H9 (cell line): ENCODE results near the gene UMOD. TPM values are rescaled to one million over a fixed set of nuclear protein-coding genes. Genes with fewer than 3 reads are reported as not detected.
A peak's percentile ranks its signal among the peaks of the same experiment; 100 is the strongest.

ENCODE experiments used
- DNase-seq: peaks from one replicate; pipeline ENCODE4 v3.0.0-alpha.2; 2017
- H2AFZ ChIP-seq: one replicate; pipeline ENCODE4 v1.6.1; 2013; ENCODE audit warnings: mild to moderate bottlenecking, low read length, control low read depth, moderate library complexity
- H2AK5ac ChIP-seq: 2 replicates; pipeline ENCODE4 v1.6.1; 2013; ENCODE audit warnings: low read length, control low read depth, mixed read lengths; ENCODE audit not compliant: insufficient read length
- H2BK120ac ChIP-seq: one replicate; pipeline ENCODE4 v1.6.1; 2013; ENCODE audit warnings: low read depth, mild to moderate bottlenecking, low read length, control low read depth, inconsistent platforms; ENCODE audit not compliant: poor library complexity, severe bottlenecking
- H2BK12ac ChIP-seq: 2 replicates; pipeline ENCODE4 v1.6.1; 2013; ENCODE audit warnings: low read length, control low read depth, mixed read lengths, low read depth; ENCODE audit not compliant: insufficient read length
- H2BK15ac ChIP-seq: 2 replicates; pipeline ENCODE4 v1.6.1; 2013; ENCODE audit warnings: low read depth, low read length, control low read depth
- H2BK20ac ChIP-seq: one replicate; pipeline ENCODE4 v1.6.1; 2013; ENCODE audit warnings: low read depth, mild to moderate bottlenecking, low read length, control low read depth, inconsistent platforms; ENCODE audit not compliant: poor library complexity, severe bottlenecking
- H2BK5ac ChIP-seq: 2 replicates; pipeline ENCODE4 v1.6.1; 2013; ENCODE audit warnings: low read length, control low read depth, mixed read lengths; ENCODE audit not compliant: insufficient read length
- H3K14ac ChIP-seq: 2 replicates; pipeline ENCODE4 v1.6.1; 2013; ENCODE audit warnings: low read length, control low read depth; ENCODE audit not compliant: insufficient read depth
- H3K18ac ChIP-seq: 2 replicates; pipeline ENCODE4 v1.6.1; 2013; ENCODE audit warnings: low read depth, mild to moderate bottlenecking, mixed read lengths, low read length, control low read depth; ENCODE audit not compliant: insufficient read length
- H3K23ac ChIP-seq: 2 replicates; pipeline ENCODE4 v1.6.1; 2013; ENCODE audit warnings: low read length, control low read depth, mixed read lengths, low read depth; ENCODE audit not compliant: insufficient read length
- H3K23me2 ChIP-seq: 2 replicates; pipeline ENCODE4 v1.6.1; 2013; ENCODE audit warnings: low read depth, mild to moderate bottlenecking, mixed read lengths, low read length, control low read depth; ENCODE audit not compliant: insufficient read length, poor library complexity, severe bottlenecking
- H3K27ac ChIP-seq: 2 replicates; pipeline ENCODE4 v1.5.1; 2013; ENCODE audit warnings: low read length, control low read depth, mixed read lengths, low read depth; ENCODE audit not compliant: insufficient read length
- H3K27me3 ChIP-seq: 2 replicates; pipeline ENCODE4 v1.6.1; 2013; ENCODE audit warnings: low read length, control low read depth, inconsistent platforms; ENCODE audit not compliant: insufficient read depth
- H3K4ac ChIP-seq: 2 replicates; pipeline ENCODE4 v1.6.1; 2013; ENCODE audit warnings: low read depth, mild to moderate bottlenecking, control low read depth, inconsistent platforms, low read length, moderate library complexity
- H3K4me1 ChIP-seq: 2 replicates; pipeline ENCODE4 v1.6.1; 2013; ENCODE audit warnings: low read length, control low read depth, inconsistent platforms; ENCODE audit not compliant: insufficient read depth
- H3K4me2 ChIP-seq: 2 replicates; pipeline ENCODE4 v1.6.1; 2013; ENCODE audit warnings: low read length, control low read depth, mixed read lengths; ENCODE audit not compliant: insufficient read length, insufficient read depth
- H3K56ac ChIP-seq: 2 replicates; pipeline ENCODE4 v1.6.1; 2013; ENCODE audit warnings: low read depth, mild to moderate bottlenecking, mixed read lengths, low read length, control low read depth; ENCODE audit not compliant: insufficient read length
- H3K79me1 ChIP-seq: 2 replicates; pipeline ENCODE4 v1.6.1; 2013; ENCODE audit warnings: low read depth, mild to moderate bottlenecking, moderate library complexity, low read length, control low read depth, inconsistent platforms; ENCODE audit not compliant: insufficient read depth, poor library complexity, severe bottlenecking
- H3K79me2 ChIP-seq: 2 replicates; pipeline ENCODE4 v1.6.1; 2013; ENCODE audit warnings: low read length, control low read depth, inconsistent platforms; ENCODE audit not compliant: insufficient read depth
- H3K9ac ChIP-seq: 2 replicates; pipeline ENCODE4 v1.6.1; 2013; ENCODE audit warnings: low read length, control low read depth, mixed read lengths; ENCODE audit not compliant: insufficient read length; ENCODE audit errors: extremely low read depth
- H3K9me3 ChIP-seq: one replicate; pipeline ENCODE4 v1.6.1; 2013; ENCODE audit warnings: low read depth, low read length, inconsistent platforms; ENCODE audit not compliant: control insufficient read depth
- H3T11ph ChIP-seq: one replicate; pipeline ENCODE4 v1.6.1; 2013; ENCODE audit warnings: mild to moderate bottlenecking, low read length, control low read depth, inconsistent platforms
- H4K20me1 ChIP-seq: one replicate; pipeline ENCODE4 v1.6.1; 2013; ENCODE audit not compliant: control insufficient read depth, insufficient read length, insufficient read depth
- H4K5ac ChIP-seq: 2 replicates; pipeline ENCODE4 v1.6.1; 2013; ENCODE audit warnings: low read depth, mild to moderate bottlenecking, mixed read lengths, low read length, control low read depth; ENCODE audit not compliant: insufficient read length
- H4K8ac ChIP-seq: replicated peaks from 2 replicates; pipeline ENCODE4 v1.6.1; 2013; ENCODE audit warnings: low read length, control low read depth, mixed read lengths, low read depth; ENCODE audit not compliant: insufficient read length
- H4K91ac ChIP-seq: 2 replicates; pipeline ENCODE4 v1.6.1; 2013; ENCODE audit warnings: low read depth, mild to moderate bottlenecking, moderate library complexity, mixed read lengths, low read length, control low read depth; ENCODE audit not compliant: insufficient read length
- H3K27ac Mint-ChIP-seq, 3 experiments: 2 replicates in 2 of 3; 3 replicates in 1 of 3; pipeline ENCODE4 v1.8.0; 2020 to 2021; ENCODE audit warnings: mixed read lengths in 3 of 3, mild to moderate bottlenecking in 1 of 3, moderate library complexity in 1 of 3
- H3K27me3 Mint-ChIP-seq: 2 replicates; pipeline ENCODE4 v1.8.0; 2021; ENCODE audit warnings: low read depth, mild to moderate bottlenecking, moderate library complexity, mixed read lengths
- H3K36me3 Mint-ChIP-seq, 3 experiments: 2 replicates in 2 of 3; 3 replicates in 1 of 3; pipeline ENCODE4 v1.8.0; 2020 to 2021; ENCODE audit warnings: low read depth in 3 of 3, mixed read lengths in 3 of 3; ENCODE audit not compliant: insufficient read depth in 1 of 3
- H3K4me1 Mint-ChIP-seq, 2 experiments: 2 replicates each; pipeline ENCODE4 v1.8.0; 2020; ENCODE audit warnings: mixed read lengths in 2 of 2
- H3K4me3 Mint-ChIP-seq, 2 experiments: 2 replicates in 1 of 2; 3 replicates in 1 of 2; pipeline ENCODE4 v1.8.0; 2020 to 2021; ENCODE audit warnings: mild to moderate bottlenecking in 2 of 2, mixed read lengths in 2 of 2, moderate library complexity in 1 of 2
- H3K9me3 Mint-ChIP-seq, 2 experiments: 2 replicates in 1 of 2; 3 replicates in 1 of 2; pipeline ENCODE4 v1.8.0; 2020; ENCODE audit warnings: mild to moderate bottlenecking in 2 of 2, mixed read lengths in 2 of 2, moderate library complexity in 1 of 2
- WGBS: extraction: QIAGEN DNeasy Blood & Tissue Kit; methylation state at CpG from one replicate; pipeline ENCODE4 v1.1.7; 2013; ENCODE audit warnings: missing lambda C conversion rate, low lambda C conversion rate, mixed read lengths; ENCODE audit not compliant: insufficient read length; ENCODE audit errors: extremely low coverage; 5-methylcytosine and 5-hydroxymethylcytosine counted together
- total RNA-seq: library from RNA; stranded (reverse); gene quantifications from 2 replicates; pipeline ENCODE4 v1.2.1, GENCODE V29; 2021
- TF ChIP-seq, protein P1 (sequence below): fragments of 200-600 bp; sonication (generic); conservative IDR thresholded peaks from 3 replicates; pipeline ENCODE4 v1.8.0; 2021; ENCODE audit warnings: antibody characterized with exemption, mild to moderate bottlenecking

UMOD gene
- total RNA-seq, 1 experiment from 2014 or later, result not detected

DNA sequence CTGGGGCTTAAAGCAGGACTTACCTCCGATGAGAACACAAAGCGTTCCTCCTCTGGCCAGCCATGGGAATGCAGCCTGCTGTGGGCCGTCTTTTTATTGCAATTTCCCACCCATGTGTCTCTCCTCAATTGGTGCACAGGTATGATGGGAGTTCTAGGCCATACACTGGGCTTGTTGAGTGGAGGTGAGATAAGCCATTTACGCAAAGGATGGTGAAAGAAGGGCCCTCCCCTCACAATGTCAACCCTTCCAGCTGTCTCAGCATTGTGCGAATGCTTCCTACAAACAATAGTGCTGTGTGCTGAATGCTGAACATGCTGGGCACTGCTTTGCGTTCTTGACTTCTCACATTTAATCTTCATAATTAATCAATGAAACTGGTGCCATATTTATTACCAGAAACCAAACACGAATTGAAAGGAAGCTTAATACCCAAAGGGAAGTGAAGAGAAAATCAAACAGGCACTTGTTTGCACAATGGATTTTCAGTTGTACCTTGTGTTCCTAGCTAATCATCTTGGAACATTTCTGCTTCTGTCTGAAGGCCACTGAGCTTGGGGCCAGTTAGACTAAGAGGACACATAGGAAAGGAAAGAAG, 25.0 kb downstream of the UMOD start, which contains the start of gene GP2:
TSS of gene GP2 (minus strand) at position 70 of the 598 bp plus-strand sequence. CDS start 1,082 bp downstream, outside the sequence.
- H3K79me1 ChIP-seq, result no peaks in the 10 kb centered on the region
- no peak within 1 kb of the TSS for H2BK120ac ChIP-seq
- 0 out of 2 replicates have a peak, but pooled peaks cover 2% of the 10 kb centered on the region for H3K79me2 ChIP-seq
- no peaks in the 10 kb centered on the region for H3K4me1 ChIP-seq
- H3K36me3 Mint-ChIP-seq, result no peaks in the 10 kb centered on the region
- H3K4me2 ChIP-seq, result no peak within 1 kb of the TSS
- no peak within 1 kb of the TSS for H3K4me3 Mint-ChIP-seq
- H3K56ac ChIP-seq, result no peak within 1 kb of the TSS
- H3K27me3 ChIP-seq, result no peaks in the 10 kb centered on the region
- WGBS, result no CpG with 5 or more reads among the region's 7 CpGs
- no peak within 1 kb of the TSS for H2BK15ac ChIP-seq
- no peak within 1 kb of the TSS for H2AK5ac ChIP-seq
- no peak within 1 kb of the TSS for H4K8ac ChIP-seq
- H4K5ac ChIP-seq, result no peak within 1 kb of the TSS
- TF ChIP-seq, protein P1, sequence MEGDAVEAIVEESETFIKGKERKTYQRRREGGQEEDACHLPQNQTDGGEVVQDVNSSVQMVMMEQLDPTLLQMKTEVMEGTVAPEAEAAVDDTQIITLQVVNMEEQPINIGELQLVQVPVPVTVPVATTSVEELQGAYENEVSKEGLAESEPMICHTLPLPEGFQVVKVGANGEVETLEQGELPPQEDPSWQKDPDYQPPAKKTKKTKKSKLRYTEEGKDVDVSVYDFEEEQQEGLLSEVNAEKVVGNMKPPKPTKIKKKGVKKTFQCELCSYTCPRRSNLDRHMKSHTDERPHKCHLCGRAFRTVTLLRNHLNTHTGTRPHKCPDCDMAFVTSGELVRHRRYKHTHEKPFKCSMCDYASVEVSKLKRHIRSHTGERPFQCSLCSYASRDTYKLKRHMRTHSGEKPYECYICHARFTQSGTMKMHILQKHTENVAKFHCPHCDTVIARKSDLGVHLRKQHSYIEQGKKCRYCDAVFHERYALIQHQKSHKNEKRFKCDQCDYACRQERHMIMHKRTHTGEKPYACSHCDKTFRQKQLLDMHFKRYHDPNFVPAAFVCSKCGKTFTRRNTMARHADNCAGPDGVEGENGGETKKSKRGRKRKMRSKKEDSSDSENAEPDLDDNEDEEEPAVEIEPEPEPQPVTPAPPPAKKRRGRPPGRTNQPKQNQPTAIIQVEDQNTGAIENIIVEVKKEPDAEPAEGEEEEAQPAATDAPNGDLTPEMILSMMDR, result peak; percentile 38; the same call in 2 of the 3 replicates
- no peak within 1 kb of the TSS for H2BK12ac ChIP-seq
- H2BK5ac ChIP-seq, result no peak within 1 kb of the TSS
- DNase-seq, result peak; percentile 36
- H3K14ac ChIP-seq, result no peak within 1 kb of the TSS
- no peak within 1 kb of the TSS for H3K27ac Mint-ChIP-seq
- no peak within 1 kb of the TSS for H4K91ac ChIP-seq
- H3K9me3 ChIP-seq, result no peaks in the 10 kb centered on the region
- H2AFZ ChIP-seq, result no peak within 1 kb of the TSS
- no peak within 1 kb of the TSS for H3K23ac ChIP-seq
- no peak within 1 kb of the TSS for H3K18ac ChIP-seq
- H3K4ac ChIP-seq, result no peak within 1 kb of the TSS
- H4K20me1 ChIP-seq, result peaks cover 2% of the 10 kb centered on the region
- no peak within 1 kb of the TSS for H3K9ac ChIP-seq
- no peaks in the 10 kb centered on the region for H3K9me3 Mint-ChIP-seq
- H3K27ac ChIP-seq, result no peak within 1 kb of the TSS
- H3T11ph ChIP-seq, result no peak within 1 kb of the TSS
- no peak within 1 kb of the TSS for H2BK20ac ChIP-seq
- peaks cover 2 to 3% of the 10 kb centered on the region in 2 experiments; a peak in 1 of 4 replicates for H3K4me1 Mint-ChIP-seq
- no peaks in the 10 kb centered on the region for H3K23me2 ChIP-seq
- H3K27me3 Mint-ChIP-seq, result peaks cover 3% of the 10 kb centered on the region
